HG02571 (cell line): ENCODE data around the gene SERPINE3.
A peak's percentile ranks its signal among the peaks of the same experiment; 100 is the strongest.

Experiments used
- ATAC-seq: cut with Tn5 transposase; IDR thresholded peaks from one replicate; pipeline ENCODE4 v1.9.1; 2021; ENCODE audit warnings: mild to moderate bottlenecking, moderate library complexity; ENCODE audit not compliant: unreplicated experiment

SERPINE3 gene

DNA sequence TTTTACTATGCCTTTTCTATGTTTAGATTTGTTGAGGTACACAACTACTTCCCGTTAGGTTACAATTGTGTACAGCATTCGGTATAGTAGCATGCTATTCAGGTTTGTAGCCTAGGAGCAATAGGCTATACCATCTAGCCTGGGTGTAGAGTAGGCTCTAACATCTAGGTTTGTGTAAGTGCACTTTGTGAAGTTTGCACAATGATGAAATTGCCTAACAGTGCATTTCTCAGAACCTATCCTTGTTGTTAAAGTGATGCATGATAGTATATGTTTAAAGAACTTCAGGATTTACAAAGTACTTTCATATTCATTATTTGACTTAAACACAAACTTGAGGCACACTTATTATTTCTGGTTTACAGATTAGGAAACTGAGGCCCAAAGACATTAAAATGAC is 11.5 kb upstream of the SERPINE3 start:
- ATAC-seq: no peak

DNA sequence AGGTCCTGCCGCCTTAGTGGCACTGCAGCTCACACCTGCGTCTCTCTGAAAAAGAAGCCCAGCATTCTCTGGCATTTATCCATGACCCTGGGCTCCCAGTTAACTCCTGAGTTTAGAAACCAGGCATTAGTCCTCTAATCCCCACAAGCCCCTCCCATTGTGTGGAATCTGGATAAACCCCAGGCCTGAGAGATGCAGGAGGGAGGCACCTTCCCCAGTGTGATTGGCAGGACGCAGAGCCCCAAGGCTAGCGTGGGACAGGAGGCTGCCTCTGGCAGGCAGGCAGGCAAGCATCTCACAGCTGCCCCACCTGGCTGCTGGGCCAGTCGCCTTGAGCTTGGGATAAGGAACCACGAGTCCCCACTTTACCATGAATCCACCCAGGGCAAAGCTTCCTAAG is 11.0 kb upstream of the SERPINE3 start:
- ATAC-seq: no peak

DNA sequence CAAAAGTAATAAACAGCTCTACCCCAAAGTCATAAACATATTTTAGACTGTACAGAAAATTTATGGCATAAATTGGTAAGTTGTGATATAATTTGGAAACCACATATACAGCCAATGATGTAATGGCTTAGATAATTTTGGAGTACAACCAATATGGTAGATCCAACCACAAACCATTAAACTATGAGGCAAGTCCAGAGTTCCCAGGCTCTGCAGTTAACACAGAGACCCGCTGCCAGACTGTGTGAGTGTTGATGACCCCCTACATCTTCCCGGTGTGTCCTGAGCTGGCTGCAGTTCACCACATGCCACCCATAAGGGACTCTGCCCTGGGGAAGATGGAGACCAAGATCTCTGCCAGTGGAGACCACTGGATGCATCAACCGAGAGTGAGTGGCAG is 9.9 kb upstream of the SERPINE3 start:
- no peak for ATAC-seq

DNA sequence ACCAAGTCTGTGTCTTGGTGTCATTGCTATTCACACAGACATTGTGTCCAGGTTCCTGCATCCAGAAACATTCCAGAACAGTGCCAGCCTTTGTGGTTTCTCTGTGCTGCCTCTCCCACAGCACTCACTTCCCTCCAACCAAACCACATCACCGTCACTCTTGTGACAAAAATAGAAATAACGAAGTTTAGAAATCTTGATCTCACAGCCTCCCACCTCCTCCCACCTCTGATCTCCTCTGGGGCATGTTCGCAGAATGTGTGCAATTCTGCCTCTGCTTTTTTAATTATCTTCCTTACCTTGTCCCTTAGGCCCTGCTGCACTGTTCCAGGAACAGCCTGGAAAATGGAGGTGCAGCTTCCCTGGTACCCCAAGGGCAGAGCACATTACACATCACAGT is 8.7 kb upstream of the SERPINE3 start:
- peak; percentile 36 for ATAC-seq

DNA sequence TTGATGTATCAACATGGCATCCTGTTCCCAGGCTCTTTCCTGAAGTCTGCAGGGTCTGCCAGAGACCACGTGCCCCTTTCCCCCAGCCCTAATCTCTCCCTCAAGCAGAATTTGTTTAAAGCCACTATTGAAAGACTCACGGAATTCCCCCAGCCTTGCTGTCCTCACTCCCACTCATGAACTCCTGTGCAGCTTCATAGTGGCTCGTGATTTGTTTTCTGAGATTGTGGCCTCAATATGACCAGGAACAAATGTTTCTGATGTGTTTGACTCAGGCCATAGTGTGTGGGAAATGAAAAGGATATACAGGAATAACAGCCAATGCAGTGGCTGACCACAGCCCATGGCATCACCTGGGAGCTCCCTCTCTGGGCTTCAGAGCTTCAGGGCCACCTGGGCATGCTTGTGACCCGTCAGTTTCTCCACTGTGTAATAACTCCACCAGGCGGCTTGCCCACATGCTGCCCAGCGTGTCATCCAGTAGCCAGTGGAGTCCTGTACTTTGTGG is 8.1 kb upstream of the SERPINE3 start:
- ATAC-seq: peak; percentile 68

DNA sequence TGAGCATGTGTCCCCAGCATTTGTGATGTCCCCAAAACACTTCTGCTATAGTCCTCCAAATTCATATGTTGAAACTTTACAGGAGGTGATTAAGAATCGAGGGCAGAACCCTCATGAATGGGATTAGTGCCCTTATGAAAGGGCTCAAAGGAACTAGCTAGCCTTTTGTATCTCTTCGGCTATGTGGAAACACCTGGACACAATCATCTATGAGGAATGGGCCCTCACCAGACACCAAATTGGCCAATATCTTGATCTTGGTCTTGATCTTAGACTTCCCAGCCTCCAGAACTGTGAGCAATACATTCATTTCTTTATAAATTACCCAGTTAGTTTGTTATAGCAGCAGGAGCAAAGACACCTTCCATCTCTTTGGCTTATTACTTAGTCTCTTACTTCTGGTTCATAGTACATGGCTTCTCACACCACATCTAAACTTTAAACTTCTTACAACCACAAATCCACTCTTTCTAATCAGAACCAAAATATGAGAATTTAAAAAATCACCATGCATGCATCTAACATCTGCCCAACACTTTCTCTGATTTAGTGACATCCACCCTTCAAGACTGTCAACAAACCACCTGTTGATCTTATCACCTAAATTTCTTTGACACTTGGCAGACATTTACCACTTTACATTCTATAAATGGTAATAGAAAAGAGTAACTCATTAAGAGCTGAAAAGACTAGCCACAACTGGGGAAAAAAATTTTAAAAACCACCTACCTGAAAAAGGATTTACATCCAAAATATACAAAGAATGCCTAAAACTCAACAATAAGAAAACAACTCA is 6.7 kb upstream of the SERPINE3 start:
- ATAC-seq: no peak

DNA sequence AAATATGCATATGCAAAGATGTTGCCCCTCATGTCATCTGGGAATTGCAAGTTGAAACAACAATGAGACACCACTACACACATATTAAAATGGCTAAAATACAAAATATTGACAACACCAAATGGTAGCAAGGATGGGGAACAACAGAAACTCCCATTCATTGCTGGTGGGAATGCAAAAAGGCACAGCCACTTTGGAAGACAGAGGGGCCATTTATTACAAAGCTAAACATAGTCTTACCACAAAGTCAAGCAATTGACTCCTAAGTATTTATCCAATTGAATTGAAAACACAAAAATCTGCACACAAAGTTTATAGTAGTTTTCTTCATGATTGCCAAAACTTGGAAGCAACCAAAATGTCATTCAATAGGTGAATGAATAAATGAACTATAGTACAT is 6.1 kb upstream of the SERPINE3 start:
- no peak for ATAC-seq

DNA sequence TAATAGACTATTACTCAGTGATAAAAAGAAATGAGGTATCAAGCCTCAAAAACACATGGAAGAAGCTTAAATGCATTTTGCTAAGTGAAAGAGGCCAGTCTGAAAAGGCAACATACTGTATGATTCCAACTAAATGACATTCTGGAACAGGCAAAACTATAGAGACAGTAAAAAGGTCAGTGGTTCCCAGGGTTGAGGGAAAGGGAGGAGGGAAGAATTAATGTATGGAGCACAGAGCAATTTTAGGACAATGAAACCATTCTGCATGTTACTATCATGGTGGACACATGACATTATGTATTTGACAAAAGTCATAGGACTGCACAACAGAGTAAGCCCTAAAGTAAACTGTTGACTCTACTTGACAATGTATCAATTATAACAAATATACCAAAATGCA is 5.7 kb upstream of the SERPINE3 start:
- ATAC-seq: no peak

DNA sequence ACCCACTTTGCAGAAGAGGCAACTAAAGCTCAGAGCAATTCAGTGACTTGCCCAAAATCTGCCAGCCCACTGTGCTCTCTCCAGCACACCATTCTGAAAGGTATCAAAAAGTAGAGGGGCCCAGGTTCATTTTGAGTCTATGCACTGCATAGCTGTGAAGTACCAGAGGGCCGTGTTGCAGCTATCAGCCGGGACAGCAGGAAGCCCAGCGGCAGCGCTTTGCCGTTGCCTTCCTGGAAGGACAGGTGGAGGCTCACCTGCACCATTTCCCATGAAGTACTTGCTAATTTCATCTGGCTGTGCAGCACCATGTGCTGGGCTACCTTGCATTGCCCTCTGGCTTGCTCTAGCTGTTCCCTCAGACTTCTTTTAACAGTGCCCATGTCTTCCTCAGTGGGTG is 2.7 kb upstream of the SERPINE3 start:
- ATAC-seq: no peak

DNA sequence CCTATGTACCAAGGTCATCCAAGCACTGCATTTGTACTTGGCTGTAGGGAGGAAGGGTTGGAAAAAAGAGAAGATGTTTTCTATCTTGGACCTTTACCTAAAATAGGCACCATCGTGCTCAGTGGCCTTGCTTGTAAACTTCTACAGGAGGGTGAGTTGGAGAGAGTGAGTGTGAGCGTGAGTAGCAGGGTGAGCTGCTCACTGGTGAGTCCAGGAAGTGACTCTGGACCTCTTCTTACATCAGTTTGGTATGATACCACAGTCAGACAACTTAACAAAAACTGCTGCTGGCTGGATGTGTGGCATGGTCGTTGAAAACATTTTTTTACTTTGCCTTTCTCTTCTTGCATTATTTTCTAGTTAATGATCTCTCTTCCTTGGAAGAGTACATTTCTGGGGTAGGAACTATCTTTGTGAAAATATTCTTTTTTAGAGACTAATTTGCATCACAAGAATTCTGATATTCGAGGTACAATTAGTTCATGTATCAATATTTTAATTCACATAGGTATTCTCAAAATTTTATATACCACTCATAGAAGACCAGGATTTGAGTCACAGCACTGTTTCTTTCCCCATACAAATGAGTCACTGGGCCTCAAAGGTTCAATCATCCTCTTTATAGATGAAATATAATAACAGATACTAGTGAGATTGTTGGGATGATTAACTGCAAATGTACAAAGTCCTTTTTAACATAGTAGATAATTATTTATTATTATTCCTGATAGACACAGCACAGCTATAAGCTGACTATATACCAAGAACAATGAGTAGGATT is 651 bp downstream of the SERPINE3 start:
- ATAC-seq: no peak

DNA sequence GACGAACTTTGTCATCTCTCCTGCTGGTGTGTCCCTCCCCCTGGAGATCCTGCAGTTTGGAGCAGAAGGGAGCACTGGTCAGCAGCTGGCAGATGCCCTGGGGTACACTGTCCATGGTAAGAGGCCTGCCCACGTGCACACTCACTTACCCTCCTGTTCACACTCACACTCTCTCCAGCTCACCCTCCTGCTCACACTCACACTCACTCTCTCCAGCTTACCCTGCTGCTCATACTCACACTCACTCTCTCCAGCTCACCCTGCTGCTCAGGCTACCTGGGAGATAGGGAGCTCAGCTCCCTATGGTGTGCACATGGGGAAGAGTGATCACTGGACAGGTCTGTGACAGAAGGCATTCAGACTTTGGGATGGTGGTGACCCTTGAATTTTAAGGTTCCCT is 1.7 kb downstream of the SERPINE3 start:
- ATAC-seq: no peak

DNA sequence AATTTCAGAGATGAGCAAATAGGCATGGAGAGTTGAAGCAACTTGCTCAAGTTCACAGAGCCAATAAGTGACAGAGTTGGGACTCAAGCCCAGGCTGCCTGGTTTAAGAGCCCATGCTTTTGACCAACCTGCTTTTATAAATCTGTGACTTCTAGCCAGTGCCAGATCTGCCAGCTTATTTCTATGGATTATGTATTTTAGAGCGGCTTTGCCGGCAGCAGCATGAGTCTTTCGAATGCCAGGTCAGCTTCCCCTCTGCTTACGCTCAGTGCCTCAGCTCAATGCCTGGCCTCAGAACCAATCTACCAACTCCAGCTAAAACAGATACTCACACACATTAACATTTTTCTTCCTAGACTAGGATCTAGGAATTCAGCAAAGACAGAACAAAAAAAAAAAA is 2.3 kb downstream of the SERPINE3 start:
- ATAC-seq: no peak

DNA sequence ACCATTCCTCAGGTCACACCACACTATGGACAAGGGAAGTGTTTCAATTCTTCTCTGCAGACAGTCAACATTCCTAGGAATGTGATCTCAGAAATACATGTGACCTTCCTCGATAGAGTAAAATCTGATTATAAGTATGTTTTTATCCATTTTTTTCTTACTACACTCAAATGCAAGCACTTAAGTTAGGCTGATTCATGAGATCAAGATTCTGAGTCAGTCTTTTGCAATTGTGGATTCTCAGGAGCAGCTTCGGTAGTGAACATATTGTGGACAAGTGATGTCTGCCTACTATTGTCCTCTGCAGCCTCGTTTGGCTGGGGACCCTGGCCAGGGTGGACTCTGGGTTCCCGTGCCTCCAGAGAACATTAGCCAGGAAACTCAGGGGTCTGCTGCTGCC is 3.2 kb downstream of the SERPINE3 start:
- ATAC-seq: no peak

DNA sequence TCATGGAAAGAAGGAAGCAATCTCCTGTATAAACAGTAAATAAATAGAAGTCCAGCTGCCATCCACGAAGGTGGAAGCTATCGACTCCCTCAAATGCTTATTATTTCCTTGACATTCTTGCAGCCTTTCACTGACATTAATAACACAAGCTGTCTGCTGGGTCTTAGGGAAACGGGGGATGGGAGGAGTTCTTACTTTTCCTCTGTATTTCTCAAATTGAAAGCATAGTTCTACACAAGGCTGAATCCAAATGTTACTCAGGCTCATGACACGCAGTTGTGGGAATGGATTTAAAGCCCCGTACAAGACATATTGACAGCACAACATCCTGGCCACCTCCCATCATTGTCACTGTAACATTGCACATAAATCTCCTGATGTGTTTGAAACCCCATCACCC is 4.0 kb downstream of the SERPINE3 start:
- no peak for ATAC-seq

DNA sequence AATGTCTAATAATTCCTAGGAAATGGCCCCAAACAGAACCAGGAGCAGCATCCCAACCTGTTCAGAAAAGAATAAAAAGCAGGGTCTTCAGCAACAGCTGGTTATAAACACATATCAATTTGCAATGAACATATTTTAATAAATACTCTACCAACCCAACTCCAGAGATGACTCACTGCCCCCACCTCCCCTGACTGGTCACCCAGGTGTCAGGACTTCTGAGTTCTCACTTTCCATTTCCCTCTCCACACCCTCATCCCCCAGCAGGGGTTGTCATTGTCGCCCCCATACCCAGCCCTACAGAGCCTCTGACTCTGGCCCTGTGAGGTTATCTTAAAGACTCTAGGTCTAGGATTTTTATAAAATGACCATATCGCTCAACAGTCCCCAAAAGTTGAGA is 6.9 kb downstream of the SERPINE3 start:
- ATAC-seq: no peak

DNA sequence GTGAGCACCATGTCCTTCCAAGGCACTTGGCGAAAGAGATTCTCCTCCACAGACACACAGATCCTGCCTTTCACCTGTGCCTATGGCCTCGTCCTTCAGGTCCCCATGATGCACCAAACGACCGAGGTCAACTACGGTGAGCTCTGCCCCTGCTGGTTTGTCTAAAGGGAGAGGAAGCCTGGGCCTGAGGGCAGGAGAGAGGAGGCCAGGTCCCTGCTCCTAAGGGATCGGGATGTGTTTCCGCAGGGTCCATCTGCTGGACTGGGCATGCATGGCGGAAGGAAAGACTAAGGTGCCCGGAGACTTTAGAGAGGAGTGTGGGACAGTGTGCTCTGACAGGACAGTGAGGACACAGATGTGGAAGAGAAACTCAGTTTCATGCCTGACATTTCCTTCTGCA is 7.6 kb downstream of the SERPINE3 start:
- ATAC-seq: no peak

DNA sequence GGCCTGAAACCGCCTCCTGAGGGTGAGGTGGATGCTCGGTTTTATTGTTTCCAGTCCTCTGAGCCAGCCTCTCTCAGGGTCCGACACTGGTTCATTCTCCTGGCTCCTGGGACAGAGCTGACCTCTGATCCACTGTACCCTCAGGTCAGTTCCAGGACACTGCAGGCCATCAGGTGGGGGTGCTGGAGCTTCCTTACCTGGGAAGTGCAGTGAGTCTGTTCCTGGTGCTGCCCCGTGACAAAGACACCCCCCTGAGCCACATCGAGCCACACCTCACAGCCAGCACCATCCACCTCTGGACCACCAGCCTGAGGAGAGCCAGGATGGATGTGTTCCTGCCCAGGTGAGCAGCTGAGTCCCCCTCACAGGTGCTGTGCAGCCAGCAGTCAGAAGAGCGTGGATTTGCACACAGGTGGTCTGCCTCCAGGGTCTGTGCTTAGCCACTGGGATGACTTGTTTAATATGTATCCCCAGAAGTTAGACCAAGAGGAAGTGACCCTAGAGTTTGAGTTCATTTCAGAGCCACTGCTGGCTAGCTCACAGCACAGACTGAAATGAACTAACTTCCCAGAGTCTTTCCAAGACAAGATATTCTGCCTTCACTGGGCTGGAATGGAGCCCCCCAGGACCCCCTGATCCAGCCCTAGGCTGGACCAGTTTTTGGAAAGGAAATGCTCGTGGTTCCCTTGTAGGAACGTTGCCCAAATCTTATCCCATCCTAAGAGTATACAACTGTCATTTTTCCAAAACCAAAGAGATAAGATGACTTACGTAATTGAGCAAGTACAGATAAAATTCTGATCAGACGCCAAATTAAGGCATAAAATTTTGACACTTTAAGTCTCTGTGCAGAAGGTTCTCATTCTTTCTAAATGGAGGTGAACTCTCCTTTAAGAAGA is 8.8 kb downstream of the SERPINE3 start:
- no peak for ATAC-seq

DNA sequence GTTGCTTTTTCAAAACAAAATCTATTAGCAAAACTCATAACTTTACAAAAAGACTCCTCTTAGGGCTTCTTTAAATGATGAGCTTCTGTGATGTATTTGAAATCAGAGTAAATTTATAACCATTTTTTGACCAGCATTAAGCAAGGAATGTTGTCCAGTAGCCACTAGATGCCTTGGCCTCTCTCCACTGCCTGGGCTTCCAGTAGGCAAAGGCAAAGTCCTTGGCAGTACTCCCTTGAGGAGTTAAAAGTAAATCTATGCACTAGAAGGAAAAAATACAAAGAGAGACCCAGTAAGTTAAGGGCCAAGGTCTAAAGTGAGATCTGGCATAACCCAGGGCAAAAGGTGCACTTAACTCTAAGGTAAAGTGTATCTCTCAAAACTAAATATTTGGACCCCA is 9.5 kb downstream of the SERPINE3 start:
- no peak for ATAC-seq

DNA sequence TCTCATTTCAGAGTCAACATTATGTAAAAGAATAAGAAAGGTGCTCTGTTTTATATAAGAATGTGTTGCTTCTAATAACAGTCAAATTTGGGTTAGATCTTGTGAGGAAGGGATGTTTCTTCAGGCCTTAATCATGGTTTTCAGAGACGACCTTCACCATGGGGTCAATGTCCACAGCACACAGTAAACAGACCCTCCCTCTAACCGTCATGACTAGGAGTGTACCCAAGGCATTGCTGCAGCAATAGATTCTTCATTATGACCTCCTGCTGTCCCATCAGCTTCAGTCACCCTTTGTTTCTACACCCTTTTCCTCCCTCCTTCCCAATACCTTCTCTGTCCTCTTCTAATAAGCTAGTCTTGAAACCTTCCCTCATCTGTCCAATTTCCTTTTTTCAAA is 15.7 kb downstream of the SERPINE3 start:
- no peak for ATAC-seq

DNA sequence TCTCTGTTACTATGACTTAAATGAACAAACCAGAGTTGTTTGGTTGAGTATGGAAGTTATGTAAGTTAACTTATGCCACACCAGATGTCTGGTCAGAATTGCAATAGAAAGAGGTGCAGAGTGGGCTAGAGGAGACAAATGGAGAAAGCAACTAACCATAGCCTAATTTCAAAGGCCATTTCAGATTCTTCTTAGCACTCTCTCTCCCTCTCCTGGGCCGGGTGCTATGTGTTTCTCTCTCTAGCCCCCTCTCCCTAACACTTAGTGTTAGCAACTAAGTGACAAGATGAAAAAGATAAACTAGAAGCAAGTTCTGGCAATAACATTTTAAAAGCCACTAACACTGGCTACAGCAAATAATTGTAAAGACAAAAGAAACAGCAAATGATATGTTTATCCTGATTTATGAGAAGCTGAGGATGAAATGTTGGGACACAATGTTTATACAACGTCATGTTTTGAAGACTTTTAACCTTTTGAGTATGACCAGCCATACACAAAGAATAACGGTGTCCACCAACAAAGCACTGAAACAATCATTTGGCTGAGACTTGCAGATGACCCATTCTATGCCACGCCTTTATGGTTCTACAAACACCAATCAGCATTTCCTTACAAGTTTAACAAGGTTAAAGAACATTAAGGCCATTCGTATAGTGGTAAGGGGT is 18.6 kb downstream of the SERPINE3 start:
- ATAC-seq: no peak

DNA sequence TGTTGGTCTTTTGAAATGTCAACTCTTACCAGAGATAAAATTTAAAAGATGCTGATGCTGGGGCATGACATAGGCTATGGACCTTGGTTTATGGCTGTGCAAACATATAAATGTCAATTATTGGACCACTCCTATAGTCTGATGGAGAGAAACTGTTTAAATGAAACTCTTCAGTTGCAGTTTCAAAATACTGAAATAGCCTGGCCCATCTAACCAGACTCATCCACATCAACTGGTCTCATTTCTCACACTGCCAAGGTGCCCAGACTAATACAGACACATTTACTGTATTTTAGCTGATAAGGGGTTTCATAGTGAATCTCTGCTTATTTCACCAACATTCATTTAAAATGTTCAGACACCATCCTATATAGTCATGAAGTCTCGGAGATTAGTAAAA is 19.9 kb downstream of the SERPINE3 start:
- ATAC-seq: no peak
